ENCODE data around the gene POLD3.

POLD3 gene

DNA sequence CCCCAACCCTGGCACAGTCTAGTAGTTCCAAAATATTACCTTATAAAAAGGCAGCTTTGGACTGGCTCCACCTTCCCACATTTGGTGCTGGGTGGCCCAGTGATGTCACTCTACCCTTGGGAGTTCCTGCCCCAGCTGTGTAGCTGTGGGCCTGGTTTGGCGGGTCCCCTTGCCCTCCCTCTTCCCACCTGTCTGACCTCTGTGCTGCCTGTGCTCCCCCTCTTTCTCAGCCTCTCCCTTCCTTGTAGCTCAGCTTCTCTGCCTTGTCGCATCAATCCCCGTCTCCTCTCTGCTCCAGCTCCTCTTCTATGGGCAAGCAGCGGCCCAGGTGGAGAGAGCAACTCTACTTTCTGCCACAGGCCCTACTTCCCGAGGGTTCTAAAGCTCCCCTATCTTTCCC is 84.2 kb downstream of the POLD3 start:
- no peak for DNase-seq

DNA sequence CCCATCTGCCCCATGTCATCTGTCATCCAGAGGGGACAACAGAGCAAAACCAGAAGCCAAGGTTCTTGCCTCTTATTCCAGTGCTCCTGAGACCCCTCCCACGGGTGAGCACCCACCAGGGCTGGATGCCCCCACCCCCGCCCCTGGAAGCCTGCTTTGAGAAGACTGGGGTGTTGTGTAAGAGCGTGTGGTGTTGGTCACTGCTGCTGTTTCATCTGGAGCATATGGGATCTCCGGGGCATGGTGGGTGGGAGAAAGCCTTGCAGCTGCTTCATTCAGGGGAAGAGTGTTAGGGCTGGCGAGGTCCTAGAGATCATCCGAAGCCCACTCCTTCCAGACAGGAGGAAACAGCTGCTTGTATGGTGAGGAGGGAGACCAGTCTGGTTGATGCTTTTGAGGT is 84.7 kb downstream of the POLD3 start:
- no peak for DNase-seq

DNA sequence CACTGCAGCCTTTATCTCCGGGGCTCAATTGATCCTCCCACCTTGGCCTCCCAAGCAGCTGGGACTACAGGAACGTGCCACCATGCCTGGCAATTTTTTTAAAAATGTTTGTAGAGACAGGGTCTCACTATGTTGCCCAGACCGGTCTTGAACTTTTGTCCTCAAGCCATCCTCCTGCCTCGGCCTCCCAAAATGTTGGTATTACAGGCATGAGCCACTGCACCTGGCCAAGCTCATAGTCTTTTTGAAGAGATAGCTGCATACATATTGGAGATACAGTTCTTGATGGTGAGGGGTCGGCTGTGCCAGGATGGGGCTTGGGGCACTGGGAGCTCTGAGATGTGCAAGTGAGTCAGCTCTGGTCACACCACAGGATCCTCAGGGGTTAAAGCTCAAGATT is 85.7 kb downstream of the POLD3 start:
- DNase-seq = no peak

DNA sequence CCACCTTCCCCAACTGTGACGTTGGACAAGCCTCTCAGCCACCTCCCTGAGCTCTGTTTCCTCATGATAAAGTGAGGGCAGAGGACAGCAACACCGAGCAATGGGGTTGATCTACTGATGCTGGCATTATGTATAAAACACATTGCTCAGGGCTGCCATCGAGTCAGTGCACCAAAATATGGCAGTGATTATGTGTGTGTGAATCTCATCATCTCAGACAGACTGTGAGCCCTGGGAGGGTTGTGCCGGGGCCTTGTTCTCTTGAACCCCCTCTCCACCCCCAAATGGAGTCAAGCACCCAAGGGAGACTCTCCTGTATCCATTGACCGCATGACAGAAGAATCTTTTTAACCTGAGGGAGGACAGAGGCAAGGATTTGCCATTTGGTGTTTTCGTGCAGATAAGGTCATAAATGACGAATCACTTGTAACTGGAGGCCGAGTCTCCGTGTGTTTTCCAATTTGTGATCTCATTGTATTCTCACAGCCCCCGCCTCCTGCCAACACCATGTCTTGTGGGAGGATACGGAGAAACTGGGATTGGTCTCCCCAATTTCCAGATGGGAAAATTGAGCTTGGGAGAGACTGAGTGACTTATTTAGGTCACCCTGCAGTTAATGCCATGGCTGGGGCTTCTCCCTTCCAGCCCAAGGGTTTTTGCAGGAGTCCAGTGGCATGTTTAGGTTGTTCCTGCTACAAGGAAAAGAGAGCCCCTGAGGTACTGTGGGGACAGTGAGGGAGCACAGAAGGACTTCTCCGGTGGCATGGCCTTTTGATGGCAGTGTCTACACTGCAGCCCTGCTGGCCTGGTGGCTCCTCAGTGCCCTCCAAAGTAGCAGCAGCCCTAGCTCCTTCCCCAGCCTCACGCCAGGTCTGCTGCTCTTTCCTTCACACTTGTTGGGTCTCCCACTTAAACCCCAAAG is 86.5 kb downstream of the POLD3 start:
- no peak for DNase-seq

DNA sequence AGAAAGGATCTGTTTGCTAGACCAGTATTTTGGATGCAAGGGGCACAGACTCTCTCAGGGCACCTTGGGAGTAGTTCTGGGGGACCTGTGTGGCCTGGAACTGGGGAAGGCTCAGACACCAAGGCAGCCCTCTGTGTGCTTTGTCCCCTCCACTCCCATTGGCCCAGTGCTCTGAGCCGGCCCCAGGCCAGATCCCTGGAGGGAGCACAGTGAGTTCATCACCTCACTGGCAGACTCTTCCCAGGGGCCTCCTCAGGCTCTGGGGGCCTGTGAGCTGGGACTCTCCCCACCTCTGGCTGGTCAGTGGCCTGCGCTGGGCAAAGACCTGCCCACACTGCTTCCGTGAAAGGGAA is 87.1 kb downstream of the POLD3 start:
- DNase-seq = no peak

DNA sequence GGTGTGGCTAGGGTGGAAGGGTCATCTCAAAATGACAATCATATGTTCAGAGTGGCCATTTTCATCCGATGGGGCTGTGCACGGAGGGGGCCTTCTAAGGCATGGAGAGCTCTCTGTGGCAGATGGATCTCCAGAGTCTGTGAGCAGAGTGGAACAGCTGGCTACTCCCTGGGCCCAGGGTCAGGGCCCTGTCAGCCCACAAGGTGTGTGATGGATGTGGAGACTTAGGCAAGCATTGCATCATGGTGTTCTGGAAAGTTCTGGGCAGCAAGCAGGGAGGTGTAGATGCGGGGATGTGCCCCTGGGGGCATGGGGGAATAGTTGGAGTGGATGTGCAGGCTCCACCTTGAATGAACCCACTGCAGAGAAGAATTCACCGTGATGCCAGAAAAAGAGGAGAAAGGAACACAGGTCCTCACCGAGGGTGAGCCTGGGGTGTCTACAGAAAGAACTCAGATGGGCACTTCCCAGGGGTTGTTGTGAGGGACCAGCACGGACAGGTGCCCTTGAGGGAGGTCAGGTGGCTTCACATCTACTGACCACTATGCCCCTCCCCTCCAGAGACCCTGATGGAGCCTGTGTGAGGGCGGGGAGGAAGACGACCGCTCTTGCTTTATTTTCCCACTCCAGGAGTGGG is 87.8 kb downstream of the POLD3 start:
- no peak for DNase-seq

DNA sequence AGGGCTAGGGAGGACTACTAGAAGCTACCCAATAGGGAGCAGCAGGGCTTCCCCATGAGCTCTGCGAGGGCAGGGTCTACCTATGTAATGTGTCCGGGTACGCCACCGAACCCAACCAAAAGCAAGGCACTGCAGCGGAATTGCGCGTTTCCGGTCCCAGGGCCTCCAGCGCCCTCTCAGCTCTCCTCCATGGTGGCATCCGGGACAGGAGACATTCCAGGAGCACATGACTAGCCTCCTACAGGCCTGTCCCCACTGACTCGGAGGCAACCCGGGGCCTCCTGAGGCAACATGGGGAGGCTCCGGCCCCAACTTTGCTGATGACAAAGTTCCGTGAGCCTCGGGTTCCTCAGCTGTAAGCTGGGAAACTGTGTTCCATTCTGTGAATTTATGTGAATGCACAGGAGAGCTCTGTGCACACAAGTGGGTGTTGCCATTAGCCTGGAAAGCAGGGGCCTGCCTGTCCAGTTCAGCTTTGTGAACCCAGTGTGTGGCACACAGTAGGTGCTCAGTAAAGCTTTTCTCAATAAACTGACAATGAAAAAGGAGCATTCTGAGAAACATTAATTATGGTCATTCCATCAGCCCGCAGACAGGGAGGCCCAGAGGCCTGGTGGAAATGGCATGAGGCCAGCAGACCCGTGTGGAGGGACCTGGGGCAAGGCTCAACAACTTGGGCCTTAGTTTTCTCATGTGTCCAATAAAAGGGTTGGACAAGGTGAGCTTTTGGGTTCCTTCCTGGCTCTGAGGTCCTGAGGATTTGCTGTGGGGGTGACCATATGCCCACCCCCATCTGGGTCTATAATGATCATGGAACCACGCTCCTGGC is 88.5 kb downstream of the POLD3 start:
- DNase-seq = no peak

DNA sequence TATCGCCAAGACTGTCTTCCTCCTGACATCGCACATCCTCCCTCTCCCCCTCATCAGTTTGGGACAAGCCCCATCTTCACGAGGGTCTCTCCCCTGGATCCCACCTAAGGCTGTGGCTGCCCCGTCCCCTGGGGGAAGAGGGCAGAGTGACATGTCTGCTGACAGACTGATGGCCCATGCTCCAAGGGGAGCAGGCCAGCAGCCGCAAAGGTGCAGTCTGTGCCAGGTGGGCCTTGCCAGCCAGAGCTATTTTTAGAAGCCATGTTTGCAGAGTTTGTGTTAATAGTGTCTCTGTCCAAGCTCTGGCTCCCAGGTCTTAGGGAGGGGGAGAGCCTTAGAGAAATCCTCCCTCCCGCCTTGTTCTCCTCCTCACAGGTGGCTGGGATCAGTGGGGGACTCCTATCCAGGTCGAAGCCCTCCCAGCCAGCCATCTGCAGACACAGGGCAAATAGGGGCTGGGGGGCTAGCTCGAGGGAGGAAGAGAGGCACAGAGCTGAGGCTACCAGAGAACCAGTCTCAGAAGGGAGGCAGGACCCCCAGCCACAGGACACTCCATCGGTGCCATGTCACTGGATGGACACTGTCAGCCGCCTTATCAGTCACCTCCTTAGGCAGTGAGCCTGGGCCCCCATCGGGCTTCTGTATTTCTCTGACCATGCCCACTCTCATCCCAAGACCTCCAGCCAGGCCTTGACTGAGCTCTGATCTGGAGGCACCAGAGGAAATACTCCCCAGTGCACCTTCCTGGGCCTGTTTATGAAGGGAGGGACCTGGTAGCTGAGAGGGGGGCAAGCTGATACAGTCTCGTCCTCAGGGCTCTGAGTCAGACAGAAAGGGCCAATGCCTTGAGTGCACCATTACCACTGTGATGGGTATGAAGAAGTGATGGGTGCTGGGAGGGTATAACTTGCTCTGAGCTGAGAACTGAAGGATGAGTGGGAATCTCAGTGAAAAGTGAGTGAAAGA is 89.6 kb downstream of the POLD3 start:
- DNase-seq = no peak

DNA sequence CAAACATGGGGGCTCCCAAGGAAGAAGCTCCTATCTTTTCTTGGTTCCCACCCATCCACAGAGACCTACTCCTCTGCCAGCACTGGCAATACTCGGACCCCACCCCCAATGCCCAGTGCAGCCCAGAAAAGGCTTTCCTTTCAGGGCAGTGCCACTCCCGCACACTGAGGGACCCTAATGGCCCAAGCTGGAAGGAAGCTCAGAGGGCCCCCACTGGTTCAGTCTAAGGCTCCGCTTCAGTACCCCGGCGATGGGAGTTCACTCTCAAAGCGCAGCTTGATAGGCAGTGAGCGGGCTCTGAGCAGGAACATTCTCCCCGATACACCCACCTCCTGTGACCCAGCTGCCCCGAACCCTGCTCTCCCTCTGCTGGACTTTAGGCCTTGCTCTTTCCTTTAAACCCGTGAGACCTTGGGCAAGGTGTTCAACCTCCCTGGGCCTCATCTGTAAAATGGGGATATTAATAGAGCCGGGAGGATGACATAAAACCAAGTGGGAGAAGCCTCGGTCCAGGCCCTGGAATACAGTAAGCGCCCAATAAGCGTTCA is 90.4 kb downstream of the POLD3 start:
- DNase-seq = no peak

DNA sequence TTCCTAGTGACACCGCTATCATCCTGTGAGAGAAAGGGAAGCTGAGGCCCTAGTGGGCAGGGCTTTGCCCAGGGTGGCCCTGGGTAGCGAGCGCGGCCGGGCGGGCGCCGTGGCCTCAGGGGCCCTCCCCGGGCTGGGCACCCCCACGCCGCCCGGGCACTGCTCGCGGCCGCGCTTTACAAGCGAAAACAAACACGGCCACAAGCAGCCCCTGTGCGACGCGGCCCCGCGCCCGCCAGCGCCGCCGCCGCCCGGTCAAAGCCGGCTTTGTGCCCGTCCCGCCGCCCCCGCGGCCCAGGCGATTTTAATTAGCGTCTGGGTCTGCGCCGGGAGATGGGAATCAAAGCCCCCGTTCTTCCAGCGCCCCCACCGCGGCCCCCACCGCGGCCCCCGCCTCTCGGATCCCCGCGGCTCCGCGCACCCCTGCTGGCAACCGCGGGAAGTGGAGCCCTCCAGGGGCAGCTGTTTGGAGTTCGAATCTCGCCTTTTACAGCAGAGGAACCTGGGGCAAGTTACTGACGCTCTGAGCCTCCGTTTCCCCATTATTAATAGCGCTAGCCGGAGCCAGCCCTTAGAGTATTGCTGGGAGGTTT is 91.0 kb downstream of the POLD3 start:
- DNase-seq = no peak

DNA sequence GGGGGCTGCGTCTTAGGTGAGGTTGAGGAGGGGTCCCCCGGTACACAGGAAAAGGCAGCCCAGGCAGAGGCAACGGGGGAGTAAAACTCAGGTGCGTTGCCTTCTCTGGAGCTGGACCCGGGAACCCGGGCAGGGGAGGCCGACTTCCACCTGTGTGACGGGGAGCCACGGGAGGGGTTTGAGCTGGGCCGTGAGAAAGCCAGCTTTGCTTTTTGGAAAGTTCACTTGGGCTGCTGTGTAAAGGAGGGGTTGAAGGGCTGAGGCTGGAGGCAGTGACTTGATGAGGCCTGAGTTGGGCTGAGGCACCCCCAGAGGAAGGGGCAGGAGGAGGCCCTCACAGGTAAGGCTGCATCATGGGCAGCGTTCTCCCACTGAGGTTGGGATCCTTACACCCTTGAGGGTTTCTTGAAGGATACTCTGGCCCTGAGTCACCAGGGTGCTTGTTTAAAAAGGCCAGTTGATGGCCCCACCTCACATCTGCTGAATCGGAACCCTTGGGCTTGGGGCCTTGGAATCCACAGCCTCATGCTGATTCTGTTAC is 91.6 kb downstream of the POLD3 start:
- DNase-seq = no peak

DNA sequence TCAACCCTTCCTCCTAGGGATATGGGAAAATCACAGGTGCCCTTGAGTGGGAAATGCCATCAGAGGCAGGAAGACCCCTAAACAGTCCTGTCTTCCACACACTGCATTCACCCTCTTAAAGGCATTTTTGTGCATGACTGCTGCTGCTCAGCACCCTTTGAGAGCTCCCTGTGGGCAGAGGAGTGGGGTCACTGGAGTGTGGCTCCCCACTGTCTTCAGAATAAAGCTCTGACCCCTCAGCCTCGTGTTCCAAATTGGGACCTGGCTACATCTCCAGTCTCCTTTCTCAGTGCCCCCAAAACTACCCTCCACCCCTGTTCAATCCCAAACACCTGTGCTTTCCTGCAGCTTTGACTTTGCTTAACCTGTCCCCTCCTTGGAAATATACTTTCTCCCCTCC is 92.3 kb downstream of the POLD3 start:
- DNase-seq = no peak

DNA sequence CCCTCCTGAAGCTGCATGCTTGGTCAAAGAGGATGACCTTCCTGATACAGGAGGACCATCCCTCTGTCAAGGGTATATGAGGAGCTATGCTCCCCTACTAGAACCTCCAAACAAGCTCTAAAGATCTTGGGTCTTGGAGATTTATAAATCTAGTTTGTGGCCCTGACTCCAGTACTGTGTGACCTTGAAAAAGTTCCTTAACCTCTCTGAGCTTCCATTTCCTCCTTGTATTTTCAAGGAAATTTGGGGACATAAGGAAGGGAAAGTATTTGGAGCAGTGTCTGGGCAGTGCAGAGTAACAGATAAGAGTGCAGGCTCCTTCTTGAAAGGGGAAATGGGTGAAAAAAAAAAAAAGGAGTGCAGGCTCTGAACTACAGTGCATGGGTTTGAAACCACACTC is 93.0 kb downstream of the POLD3 start:
- no peak for DNase-seq

DNA sequence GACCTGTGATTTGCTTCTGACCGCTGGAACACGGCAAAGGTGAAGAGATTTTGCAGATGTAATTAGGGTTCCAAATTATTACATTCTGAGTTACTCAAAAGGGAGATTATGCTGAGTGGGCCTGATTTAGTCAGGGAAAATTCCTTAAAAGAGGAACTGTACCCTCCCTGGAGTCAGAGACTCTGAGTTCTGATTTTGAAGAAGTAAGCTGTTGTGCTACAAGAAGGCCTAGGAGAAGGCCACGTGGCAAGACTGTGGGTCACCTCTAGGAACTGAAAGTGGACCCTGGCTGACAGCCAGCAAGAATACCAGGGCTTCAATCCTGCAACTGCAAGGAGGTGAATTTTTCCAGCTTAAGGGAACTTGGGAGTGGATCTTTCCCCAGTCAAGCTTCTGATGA is 93.5 kb downstream of the POLD3 start:
- DNase-seq = no peak

DNA sequence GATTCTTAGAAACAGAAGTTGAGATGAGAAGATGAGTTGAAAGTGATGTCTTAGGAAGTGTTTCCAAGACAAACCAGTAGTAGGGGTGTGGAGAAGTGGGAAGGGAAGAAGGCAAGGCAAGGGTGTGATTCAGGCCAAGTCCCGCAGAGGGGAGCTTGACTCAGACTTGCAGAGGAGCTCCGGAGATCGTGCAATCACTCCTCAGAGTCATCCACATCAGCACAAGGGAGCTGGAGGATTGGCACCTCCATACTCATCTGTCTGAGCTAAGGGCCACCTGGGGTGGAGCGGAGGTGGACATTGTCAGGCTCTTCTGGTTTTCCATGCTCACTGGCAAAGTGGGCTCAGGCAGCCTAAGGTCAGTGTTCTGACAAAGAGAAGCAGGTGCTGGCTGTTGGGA is 94.4 kb downstream of the POLD3 start:
- no peak for DNase-seq

DNA sequence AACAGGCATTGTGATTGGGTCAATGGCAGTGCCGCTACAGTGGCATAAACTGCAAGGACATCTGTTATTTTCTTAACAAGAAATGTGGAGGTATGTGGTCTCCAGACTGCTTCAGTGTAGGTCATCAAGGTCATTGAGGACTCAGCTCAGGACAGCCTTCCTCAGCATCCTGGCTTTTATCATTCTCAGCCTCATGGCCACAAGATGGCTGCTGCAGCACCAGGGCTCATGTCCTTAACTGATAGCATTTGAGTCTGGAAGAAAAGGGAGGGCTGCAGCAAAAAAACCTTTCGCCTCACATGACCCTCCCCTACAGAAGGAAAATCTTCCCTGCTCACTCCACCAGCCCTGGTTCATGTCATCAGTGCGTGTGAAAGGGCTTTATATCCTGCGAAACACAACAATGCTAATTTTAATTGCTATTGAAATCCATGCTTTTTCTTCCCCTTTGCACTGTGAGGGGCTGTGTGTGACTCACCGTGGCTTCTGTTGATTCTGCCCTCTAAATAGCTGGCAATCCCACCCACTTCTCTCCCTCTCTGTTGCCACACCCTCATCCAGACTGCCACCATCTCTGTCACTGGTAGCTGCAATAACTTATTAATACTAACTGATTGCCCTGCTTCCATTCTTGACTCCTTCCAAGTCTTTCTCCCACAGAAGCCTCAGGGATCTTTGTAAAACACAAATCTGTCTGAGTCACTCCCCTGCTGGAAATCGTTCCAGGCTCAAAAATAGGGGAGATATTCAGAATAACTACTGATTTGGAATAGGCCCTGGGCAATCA is 95.0 kb downstream of the POLD3 start:
- no peak for DNase-seq

DNA sequence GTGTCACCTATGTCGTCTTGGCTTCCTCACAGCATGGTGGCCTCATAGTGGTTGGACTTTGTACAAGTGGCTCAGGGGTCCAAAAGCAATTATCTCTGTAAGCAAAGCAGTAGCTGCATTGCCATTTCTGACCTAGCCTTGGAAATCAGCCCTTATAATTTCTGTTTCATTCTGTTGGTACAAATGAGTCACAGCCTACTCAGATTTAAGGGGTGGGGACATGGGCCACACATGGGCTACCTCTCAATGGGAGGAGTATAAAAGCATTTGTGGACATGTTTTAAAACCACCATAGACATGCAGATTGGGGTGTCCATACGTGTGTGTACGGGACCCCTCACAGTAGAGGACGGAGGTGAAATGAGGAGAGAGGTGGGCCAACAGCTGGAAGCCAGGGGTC is 97.3 kb downstream of the POLD3 start:
- DNase-seq = no peak

DNA sequence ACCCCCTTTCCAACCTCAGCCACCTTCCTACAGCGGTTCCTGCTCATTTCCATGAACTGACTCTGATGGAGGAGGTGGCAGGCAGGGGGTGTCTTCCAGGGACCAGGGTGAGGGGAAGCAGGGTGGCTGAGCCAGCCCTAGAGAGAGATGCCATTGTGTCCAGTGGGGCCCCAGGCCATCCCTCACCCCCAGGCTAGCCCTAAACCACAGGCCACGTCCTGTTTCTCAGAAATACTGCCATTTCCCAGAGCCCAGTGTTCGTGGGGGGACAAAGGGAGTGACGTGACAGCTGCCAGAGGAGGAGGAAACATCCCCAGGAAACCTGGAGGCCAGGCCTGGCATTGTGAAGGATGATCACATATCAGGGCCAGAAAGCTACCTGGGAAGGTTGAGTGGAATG is 99.4 kb downstream of the POLD3 start:
- no peak for DNase-seq

Data from CD4-positive, alpha-beta T cell treated with Interleukin-10 for 1 hour (primary cell).